Endometrium (tissue), 2 donors: Measurements from ENCODE around the gene UBAC1.

Experiments
- FAIRE-seq: peaks from 2 replicates; lab custom pipeline; 2012; peaks lifted over from hg19 to GRCh38; lab: Jason Lieb, UNC
- donor health status: control.
- donor health status: control.

UBAC1 gene

GRCh38 chr9:135961277-135961715, at the start of gene UBAC1:
TSS of gene UBAC1 (minus strand) at chr9:135961373. CDS start at chr9:135961162, 211 bp downstream.
- FAIRE-seq: no peak

GRCh38 chr9:136010615-136011361, 49.6 kb upstream of the UBAC1 start:
- FAIRE-seq: no peak

- FAIRE-seq: no peak
These were observed 49.0 kb upstream of the UBAC1 start for GRCh38 chr9:136010176-136010575.

GRCh38 chr9:136009516-136009915, 48.3 kb upstream of the UBAC1 start:
- no peak for FAIRE-seq

GRCh38 chr9:136008693-136008997, 47.5 kb upstream of the UBAC1 start:
- no peak for FAIRE-seq

GRCh38 chr9:136007934-136008692, 46.9 kb upstream of the UBAC1 start:
- no peak for FAIRE-seq

GRCh38 chr9:136007276-136007933, 46.2 kb upstream of the UBAC1 start:
- FAIRE-seq: no peak

- FAIRE-seq: no peak
These were observed 45.0 kb upstream of the UBAC1 start for GRCh38 chr9:136006169-136006568.

GRCh38 chr9:136004712-136005111, 43.5 kb upstream of the UBAC1 start:
- FAIRE-seq: no peak

- no peak for FAIRE-seq
These were observed 43.0 kb upstream of the UBAC1 start for GRCh38 chr9:136004219-136004618.

- no peak for FAIRE-seq
These were observed 42.4 kb upstream of the UBAC1 start for GRCh38 chr9:136003411-136004218.

GRCh38 chr9:136002881-136003280, 41.7 kb upstream of the UBAC1 start:
- FAIRE-seq: no peak

- no peak for FAIRE-seq
These were observed 41.0 kb upstream of the UBAC1 start for GRCh38 chr9:136002215-136002614.

- FAIRE-seq: no peak
These were observed 40.1 kb upstream of the UBAC1 start for GRCh38 chr9:136001231-136001630.

- no peak for FAIRE-seq
These were observed 37.4 kb upstream of the UBAC1 start for GRCh38 chr9:135998410-135999071.

GRCh38 chr9:135998016-135998380, 36.8 kb upstream of the UBAC1 start:
- no peak for FAIRE-seq

GRCh38 chr9:135997090-135998015, 36.2 kb upstream of the UBAC1 start:
- FAIRE-seq: no peak

- no peak for FAIRE-seq
These were observed 34.6 kb upstream of the UBAC1 start for GRCh38 chr9:135995816-135996215.

GRCh38 chr9:135994501-135995192, 33.5 kb upstream of the UBAC1 start:
- no peak for FAIRE-seq
